ENCODE results near the gene OCRL.

DNA sequence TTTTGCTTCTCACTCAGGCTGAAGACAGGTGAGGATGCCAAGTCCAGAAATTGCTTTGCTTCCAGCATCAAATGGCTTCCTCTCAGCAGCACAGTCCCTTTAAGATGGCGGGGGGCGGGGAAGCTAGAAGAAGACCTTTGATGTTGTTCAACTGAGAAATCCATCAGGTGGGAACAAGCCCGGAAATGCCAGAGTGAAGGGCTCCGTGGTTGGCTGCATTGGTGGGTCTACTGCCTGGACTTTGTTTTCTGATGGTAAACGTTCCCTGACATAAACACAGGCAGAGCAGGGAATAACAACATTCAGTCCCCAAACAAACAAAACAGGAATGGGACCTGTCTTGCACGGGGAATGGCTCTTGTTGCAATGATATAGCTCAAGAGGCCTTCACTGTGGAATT is 77.4 kb downstream of the OCRL start:
- no peak for TF ChIP-seq EZH2 (IDR thresholded peaks at IDR 0.05; ENCODE audit: borderline replicate concordance, low read depth, low read length, severe bottlenecking)
- TF ChIP-seq, protein P1, sequence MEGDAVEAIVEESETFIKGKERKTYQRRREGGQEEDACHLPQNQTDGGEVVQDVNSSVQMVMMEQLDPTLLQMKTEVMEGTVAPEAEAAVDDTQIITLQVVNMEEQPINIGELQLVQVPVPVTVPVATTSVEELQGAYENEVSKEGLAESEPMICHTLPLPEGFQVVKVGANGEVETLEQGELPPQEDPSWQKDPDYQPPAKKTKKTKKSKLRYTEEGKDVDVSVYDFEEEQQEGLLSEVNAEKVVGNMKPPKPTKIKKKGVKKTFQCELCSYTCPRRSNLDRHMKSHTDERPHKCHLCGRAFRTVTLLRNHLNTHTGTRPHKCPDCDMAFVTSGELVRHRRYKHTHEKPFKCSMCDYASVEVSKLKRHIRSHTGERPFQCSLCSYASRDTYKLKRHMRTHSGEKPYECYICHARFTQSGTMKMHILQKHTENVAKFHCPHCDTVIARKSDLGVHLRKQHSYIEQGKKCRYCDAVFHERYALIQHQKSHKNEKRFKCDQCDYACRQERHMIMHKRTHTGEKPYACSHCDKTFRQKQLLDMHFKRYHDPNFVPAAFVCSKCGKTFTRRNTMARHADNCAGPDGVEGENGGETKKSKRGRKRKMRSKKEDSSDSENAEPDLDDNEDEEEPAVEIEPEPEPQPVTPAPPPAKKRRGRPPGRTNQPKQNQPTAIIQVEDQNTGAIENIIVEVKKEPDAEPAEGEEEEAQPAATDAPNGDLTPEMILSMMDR (IDR thresholded peaks at IDR 0.05; ENCODE audit: borderline replicate concordance, extremely low read depth, low read length, poor library complexity, severe bottlenecking) = no peak
